Measurements from ENCODE around the gene DCST2. TPM values are rescaled to one million over a fixed set of nuclear protein-coding genes. Genes with fewer than 3 reads are reported as not detected.

DCST2 gene
- total RNA-seq, 6 experiments from 2014 or later: 0.08 to 0.14 TPM; not detected in 4

DNA sequence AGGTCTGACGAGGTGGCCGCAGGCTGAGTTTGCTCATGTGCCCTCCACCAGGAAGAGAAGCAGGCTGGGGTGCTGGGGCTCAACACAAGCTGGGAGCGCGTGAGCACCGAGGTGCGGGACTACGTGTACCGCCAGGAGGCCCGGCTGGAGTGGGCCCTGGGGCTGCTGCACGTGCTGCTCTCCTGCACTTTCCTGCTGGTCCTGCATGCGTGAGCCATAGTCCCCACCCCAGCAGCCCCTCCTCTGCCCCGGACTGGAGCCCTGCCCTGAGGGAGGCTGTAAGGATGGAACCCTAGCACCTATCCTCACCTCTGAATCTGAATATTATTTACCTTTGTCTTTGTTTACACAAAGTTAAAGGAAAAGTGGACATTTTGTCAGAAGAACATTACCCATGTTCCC is 9.7 kb upstream of the DCST2 start:
- TF ChIP-seq, protein P1, sequence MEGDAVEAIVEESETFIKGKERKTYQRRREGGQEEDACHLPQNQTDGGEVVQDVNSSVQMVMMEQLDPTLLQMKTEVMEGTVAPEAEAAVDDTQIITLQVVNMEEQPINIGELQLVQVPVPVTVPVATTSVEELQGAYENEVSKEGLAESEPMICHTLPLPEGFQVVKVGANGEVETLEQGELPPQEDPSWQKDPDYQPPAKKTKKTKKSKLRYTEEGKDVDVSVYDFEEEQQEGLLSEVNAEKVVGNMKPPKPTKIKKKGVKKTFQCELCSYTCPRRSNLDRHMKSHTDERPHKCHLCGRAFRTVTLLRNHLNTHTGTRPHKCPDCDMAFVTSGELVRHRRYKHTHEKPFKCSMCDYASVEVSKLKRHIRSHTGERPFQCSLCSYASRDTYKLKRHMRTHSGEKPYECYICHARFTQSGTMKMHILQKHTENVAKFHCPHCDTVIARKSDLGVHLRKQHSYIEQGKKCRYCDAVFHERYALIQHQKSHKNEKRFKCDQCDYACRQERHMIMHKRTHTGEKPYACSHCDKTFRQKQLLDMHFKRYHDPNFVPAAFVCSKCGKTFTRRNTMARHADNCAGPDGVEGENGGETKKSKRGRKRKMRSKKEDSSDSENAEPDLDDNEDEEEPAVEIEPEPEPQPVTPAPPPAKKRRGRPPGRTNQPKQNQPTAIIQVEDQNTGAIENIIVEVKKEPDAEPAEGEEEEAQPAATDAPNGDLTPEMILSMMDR (IDR thresholded peaks at IDR 0.05): no peak
- no peak for DNase-seq
- Mint-ChIP-seq H3K27ac (no peak overlapping the region), H3K27me3 (ENCODE audit: insufficient read depth) (peaks cover 10% of the 10 kb centered on the region; the same call in 1 of the 2 replicates), H3K4me1 (ENCODE audit: low read depth) (peaks cover 26% of the 10 kb centered on the region), H3K9me3 (no peaks in the 10 kb centered on the region), H3K36me3 (ENCODE audit: low read depth) (no peaks in the 10 kb centered on the region), H3K4me3 (no peak overlapping the region)

DNA sequence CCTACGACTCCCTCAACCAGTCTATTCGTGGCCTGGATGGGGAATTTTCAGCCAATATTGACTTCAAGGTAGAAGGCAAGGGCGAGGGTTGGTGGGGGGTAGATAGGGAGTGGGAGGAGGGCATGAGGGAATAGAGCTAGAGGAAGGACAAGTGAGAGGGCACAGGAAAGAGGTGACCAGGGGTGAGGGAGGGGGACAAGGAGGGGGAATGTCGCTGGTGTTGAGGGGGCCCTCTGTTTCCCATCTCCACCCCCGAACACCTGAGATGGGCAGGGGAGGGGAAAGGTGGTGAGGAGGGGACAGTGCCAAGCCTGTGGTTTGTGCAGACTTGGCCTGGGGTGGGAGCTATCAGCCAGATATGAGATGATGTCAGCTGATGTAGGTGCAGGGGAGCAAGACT is 9.2 kb upstream of the DCST2 start:
- peaks cover 27% of the 10 kb centered on the region for H3K4me1 Mint-ChIP-seq (ENCODE audit: low read depth)

DNA sequence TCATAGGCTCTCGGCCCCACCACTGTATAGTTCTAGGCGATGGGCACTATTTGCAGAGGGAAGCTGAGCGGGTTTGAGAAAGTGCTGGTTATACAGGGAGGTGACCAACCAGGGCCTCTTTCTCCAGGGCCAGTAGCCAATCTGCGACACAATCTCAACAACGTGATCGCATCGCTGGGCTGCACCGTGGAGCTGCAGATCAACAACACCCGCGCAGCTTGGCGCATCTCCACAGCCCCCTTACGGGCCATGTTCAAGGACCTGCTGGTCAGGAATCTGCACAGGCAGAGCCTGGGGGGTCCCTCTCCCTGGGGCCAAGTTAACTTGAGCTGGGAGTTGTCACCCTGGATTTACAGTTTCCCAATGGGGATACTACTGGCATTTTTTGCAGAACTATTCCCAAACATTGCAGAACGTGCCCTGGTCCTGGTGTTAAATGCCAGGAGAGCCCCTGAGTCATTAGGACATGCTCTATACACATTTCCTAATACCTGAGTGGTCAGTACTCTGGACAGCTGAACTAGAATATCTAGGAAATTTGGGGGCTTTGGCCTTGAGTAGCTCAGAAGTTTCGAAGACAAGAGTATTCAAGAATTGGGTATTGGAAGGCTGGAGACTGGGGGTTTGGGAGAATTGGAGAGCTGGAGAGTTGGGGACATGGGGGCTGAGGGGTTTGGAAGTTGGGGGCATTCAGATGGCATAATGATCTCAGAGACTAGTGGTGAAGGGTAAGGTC is 6.9 kb upstream of the DCST2 start:
- Mint-ChIP-seq H3K27ac (no peak overlapping the region), H3K9me3 (no peaks in the 10 kb centered on the region), H3K4me1 (ENCODE audit: low read depth) (peaks cover 22% of the 10 kb centered on the region), H3K36me3 (ENCODE audit: low read depth) (no peaks in the 10 kb centered on the region), H3K27me3 (ENCODE audit: insufficient read depth) (peaks cover 32% of the 10 kb centered on the region), H3K4me3 (no peak overlapping the region)
- no peak for DNase-seq
- TF ChIP-seq, protein P1 (IDR thresholded peaks at IDR 0.05): no peak

More for the DNA sequence above, 9.2 kb upstream of the DCST2 start:
- Mint-ChIP-seq H3K36me3 (ENCODE audit: low read depth) (no peaks in the 10 kb centered on the region), H3K9me3 (no peaks in the 10 kb centered on the region), H3K4me3 (no peak overlapping the region), H3K27me3 (ENCODE audit: insufficient read depth) (peaks cover 16% of the 10 kb centered on the region), H3K27ac (no peak overlapping the region)
- TF ChIP-seq, protein P1 (IDR thresholded peaks at IDR 0.05): no peak
- DNase-seq: no peak

DNA sequence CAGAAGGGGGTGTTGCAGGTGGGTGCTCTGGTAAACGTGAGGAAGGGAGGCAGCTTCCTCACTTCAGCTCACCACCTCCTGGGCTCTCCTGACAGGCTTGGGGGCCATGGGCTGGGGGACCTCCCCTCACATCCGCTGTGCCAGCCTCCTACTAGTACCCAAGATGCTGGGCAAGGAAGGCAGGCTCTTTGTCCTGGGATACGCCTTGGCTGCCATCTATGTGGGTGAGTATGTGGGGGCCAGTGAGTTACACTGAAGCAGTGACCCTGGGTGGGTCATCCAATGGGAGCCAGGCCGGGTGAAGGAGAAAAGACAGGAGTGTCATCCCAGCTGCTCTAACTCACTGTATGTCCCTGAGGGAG is 5.7 kb upstream of the DCST2 start:
- H3K4me1 Mint-ChIP-seq (ENCODE audit: low read depth): peaks cover 9% of the 10 kb centered on the region
- no peaks in the 10 kb centered on the region for H3K9me3 Mint-ChIP-seq
- H3K4me3 Mint-ChIP-seq: no peak overlapping the region
- H3K36me3 Mint-ChIP-seq (ENCODE audit: low read depth): no peaks in the 10 kb centered on the region
- TF ChIP-seq, protein P1 (IDR thresholded peaks at IDR 0.05): no peak
- H3K27me3 Mint-ChIP-seq (ENCODE audit: insufficient read depth): peaks cover 43% of the 10 kb centered on the region
- DNase-seq: no peak
- H3K27ac Mint-ChIP-seq: no peak overlapping the region

DNA sequence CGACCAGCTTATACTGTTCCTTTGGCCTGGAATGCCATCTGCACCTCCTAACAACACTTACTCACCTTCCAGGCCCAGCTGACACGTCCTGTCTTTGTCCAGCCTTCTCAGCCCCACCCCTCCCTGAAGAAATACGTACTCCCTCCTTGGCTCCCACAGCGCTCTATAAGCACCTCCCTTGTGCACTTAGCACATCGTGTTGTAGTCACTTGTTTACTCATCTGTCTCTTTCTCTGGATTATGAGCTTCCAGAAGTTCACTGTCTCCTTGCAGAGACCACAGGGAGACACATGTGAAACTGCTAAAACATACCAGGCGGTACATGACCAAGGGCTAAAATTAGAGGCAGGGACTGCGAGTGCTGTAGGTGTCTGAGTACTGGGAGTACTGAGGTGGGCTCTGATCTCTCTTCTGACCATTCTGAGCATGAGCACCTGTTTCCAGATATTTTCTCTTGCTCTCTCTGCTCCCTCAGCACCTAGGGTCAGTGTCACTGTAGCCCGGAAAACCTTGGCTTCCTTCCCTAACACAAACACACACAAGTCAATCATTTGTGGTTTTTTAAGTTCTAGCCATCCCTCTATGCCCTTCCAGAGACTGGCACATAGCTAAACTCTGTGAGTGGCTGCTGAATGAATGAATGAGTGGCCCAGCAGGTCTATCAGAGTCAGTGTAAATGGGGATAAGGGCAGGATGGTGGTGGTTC is 5.2 kb upstream of the DCST2 start:
- DNase-seq: peak; percentile 16
- H3K9me3 Mint-ChIP-seq: no peaks in the 10 kb centered on the region
- no peak overlapping the region for H3K4me3 Mint-ChIP-seq
- peaks cover 49% of the 10 kb centered on the region for H3K27me3 Mint-ChIP-seq (ENCODE audit: insufficient read depth)
- TF ChIP-seq, protein P1 (IDR thresholded peaks at IDR 0.05): no peak
- peaks cover 8% of the 10 kb centered on the region for H3K4me1 Mint-ChIP-seq (ENCODE audit: low read depth)
- no peaks in the 10 kb centered on the region for H3K36me3 Mint-ChIP-seq (ENCODE audit: low read depth)
- no peak overlapping the region for H3K27ac Mint-ChIP-seq
